GM18505 (cell line): ENCODE data around the gene RNF19B.

Experiments used
- ATAC-seq: cut with Tn5 transposase; IDR thresholded peaks from one replicate; pipeline ENCODE4 v1.9.1; 2021; ENCODE audit not compliant: unreplicated experiment
- POLR2A ChIP-seq: IDR thresholded peaks from 4 replicates; pipeline ENCODE4 v1.6.1; 2011; ENCODE audit warnings: borderline replicate concordance; ENCODE audit not compliant: insufficient read depth, insufficient read length; ENCODE audit errors: extremely low read depth

Gene RNF19B

DNA sequence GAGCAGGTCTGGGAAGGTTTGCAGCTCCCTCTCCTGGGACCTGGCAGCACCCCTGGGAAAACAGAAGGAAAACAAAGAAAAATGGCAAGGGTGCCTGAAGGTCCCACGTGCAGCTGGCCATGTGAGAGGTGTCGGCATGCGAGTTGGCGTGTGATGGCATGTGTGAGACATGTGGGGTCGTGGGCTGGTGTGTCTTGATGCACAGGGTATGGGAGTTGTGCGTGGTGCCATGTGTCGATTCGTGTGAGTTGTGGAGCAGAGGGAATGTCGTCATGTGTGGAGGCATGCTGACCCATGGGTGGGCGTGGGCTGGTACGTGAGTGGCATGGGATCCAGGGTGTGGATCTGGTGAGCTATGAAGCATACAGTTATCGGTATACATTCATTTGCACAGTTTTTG, 77.0 kb downstream of the RNF19B start:
- no peak for TF ChIP-seq POLR2A
- ATAC-seq: no peak

DNA sequence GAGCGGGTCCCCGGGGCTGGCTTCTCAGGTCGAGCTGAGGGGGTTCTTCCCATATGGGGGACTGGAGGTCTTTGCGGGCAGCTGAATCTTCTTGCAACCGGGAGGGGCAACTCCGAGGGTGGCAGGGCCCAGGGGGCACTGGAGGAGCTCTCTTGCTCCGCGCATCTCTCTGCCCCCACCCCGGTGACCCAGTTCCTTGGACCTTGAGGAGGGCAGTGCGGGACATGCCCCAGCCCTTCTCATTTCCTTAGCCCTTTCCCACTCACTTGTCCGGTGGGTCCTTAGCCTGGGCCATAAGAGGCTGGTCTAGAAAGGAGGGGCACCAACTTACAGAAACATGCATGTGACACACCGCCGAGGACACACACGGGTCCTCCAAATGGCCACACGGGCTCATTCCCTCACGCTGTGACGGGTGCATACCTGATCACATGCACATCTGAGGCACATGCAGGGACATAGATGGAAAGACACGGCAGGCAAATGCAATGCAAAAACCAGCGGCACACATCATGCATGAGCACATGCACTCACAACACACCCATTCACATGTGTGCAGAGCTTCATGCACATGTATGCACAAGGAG, 77.7 kb downstream of the RNF19B start:
- TF ChIP-seq POLR2A: no peak
- no peak for ATAC-seq
